Peyer's patch (tissue), 4 donors: ENCODE results near the gene KLF5.

Source experiments
- CTCF ChIP-seq, 6 experiments: fragments of 450-650 bp in 4 of 6; fragments of 200-600 bp in 2 of 6; sonication (generic) in 1 of 6; IDR thresholded peaks; one replicate each; pipeline ENCODE4 v1.5.1; 2017 to 2019; ENCODE audit warnings: antibody characterized with exemption in 6 of 6, mild to moderate bottlenecking in 3 of 6, moderate library complexity in 1 of 6
- POLR2A ChIP-seq, 2 donors: fragments of 450-650 bp; IDR thresholded peaks; one replicate each; pipeline ENCODE4 v1.5.1; 2017; ENCODE audit warnings: antibody characterized with exemption in 2 of 2, mild to moderate bottlenecking in 2 of 2, moderate library complexity in 2 of 2

GRCh38 chr13:73096638-73097037 lies 37.8 kb downstream of the KLF5 start:
- no peak for TF ChIP-seq CTCF (IDR thresholded peaks at IDR 0.05)
- TF ChIP-seq POLR2A (IDR thresholded peaks at IDR 0.05), result no peak
